Measurements from ENCODE around the gene RPUSD4. TPM values are rescaled to one million over a fixed set of nuclear protein-coding genes. Genes with fewer than 3 reads are reported as not detected.

RPUSD4 gene
- total and polyA plus RNA-seq, 9 of the 15 experiments (the other 6 are each of a cell fraction or from before 2014, with no cell fraction given), result 27.4 to 56.2 (median 44.6) TPM

DNA sequence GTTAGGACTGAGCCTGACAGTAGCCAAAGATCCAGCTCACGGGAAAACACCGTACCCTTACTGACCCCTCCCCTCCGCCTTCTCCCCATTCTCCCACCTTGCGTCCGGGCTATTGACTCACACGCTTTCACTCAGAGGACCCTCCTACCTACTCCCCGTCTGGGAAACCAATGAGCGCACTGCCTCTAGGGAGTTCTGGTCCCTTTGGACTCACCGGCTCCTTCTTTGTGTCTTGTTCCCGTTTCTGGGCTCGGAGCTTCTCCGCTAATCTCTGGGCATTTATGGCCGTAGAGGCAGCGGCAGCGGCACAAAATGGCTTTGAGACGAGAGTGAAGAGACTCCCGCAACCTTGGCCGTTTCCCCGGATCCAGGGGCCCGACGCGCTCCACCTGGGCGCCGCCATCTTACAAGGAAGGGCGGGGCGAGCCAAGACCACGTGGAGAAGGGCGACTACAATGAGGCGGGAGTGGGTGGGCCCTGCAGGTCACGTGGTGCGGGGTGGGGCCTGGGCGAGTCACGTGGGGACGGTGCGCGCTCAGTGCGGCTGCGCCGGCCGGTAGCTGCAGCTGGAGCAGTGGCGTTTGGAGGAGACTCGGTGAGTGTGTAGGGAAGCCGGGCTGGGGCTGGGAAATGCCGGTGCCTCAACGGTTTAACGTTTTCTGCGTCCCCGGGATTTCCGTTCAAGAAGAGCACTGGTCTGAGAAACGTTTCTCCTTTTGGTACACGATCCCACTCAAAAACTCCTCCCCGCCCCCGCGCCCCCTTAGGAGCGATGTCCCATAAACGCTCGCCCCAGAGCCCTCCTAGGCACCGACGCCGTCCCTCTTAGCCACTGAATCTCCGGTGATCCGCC, at the start of gene RPUSD4, which contains the start of gene FAM118B (continued):
- TF ChIP-seq, protein P1, sequence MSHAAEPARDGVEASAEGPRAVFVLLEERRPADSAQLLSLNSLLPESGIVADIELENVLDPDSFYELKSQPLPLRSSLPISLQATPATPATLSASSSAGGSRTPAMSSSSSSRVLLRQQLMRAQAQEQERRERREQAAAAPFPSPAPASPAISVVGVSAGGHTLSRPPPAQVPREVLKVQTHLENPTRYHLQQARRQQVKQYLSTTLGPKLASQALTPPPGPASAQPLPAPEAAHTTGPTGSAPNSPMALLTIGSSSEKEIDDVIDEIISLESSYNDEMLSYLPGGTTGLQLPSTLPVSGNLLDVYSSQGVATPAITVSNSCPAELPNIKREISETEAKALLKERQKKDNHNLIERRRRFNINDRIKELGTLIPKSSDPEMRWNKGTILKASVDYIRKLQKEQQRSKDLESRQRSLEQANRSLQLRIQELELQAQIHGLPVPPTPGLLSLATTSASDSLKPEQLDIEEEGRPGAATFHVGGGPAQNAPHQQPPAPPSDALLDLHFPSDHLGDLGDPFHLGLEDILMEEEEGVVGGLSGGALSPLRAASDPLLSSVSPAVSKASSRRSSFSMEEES (CRISPR knock-in tag; IDR thresholded peaks at IDR 0.05), result peak; percentile 99
- TF ChIP-seq RB1 (IDR thresholded peaks at IDR 0.05; ENCODE audit: low read depth) (peak; percentile 42), IRF1 (CRISPR knock-in tag; IDR thresholded peaks at IDR 0.05; ENCODE audit: borderline replicate concordance) (no peak), ZNF212 (CRISPR knock-in tag; IDR thresholded peaks at IDR 0.05) (no peak), CHD2 (IDR thresholded peaks at IDR 0.05; ENCODE audit: low read depth, low read length) (no peak), NFE2L1 (tag; IDR thresholded peaks at IDR 0.05; ENCODE audit: borderline replicate concordance, low read depth) (no peak), RHOXF2B (CRISPR knock-in tag; conservative IDR thresholded peaks at IDR 0.05) (no peak), ZC3H8 (IDR thresholded peaks at IDR 0.05) (no peak), ZNF592 (IDR thresholded peaks at IDR 0.05) (no peak), BCOR (IDR thresholded peaks at IDR 0.05) (no peak), CEBPG (CRISPR knock-in tag; IDR thresholded peaks at IDR 0.05) (no peak), CEBPG (tag; conservative IDR thresholded peaks at IDR 0.05 in 1 of 2, IDR thresholded peaks at IDR 0.05 in 1 of 2) (no peak), RBBP5 (IDR thresholded peaks at IDR 0.05; ENCODE audit: borderline replicate concordance, insufficient read depth, low read length, poor library complexity, severe bottlenecking) (peak; percentile 87)
- TF ChIP-seq, protein P2, sequence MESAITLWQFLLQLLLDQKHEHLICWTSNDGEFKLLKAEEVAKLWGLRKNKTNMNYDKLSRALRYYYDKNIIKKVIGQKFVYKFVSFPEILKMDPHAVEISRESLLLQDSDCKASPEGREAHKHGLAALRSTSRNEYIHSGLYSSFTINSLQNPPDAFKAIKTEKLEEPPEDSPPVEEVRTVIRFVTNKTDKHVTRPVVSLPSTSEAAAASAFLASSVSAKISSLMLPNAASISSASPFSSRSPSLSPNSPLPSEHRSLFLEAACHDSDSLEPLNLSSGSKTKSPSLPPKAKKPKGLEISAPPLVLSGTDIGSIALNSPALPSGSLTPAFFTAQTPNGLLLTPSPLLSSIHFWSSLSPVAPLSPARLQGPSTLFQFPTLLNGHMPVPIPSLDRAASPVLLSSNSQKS (CRISPR knock-in tag; IDR thresholded peaks at IDR 0.05), result no peak
- TF ChIP-seq, protein P3, sequence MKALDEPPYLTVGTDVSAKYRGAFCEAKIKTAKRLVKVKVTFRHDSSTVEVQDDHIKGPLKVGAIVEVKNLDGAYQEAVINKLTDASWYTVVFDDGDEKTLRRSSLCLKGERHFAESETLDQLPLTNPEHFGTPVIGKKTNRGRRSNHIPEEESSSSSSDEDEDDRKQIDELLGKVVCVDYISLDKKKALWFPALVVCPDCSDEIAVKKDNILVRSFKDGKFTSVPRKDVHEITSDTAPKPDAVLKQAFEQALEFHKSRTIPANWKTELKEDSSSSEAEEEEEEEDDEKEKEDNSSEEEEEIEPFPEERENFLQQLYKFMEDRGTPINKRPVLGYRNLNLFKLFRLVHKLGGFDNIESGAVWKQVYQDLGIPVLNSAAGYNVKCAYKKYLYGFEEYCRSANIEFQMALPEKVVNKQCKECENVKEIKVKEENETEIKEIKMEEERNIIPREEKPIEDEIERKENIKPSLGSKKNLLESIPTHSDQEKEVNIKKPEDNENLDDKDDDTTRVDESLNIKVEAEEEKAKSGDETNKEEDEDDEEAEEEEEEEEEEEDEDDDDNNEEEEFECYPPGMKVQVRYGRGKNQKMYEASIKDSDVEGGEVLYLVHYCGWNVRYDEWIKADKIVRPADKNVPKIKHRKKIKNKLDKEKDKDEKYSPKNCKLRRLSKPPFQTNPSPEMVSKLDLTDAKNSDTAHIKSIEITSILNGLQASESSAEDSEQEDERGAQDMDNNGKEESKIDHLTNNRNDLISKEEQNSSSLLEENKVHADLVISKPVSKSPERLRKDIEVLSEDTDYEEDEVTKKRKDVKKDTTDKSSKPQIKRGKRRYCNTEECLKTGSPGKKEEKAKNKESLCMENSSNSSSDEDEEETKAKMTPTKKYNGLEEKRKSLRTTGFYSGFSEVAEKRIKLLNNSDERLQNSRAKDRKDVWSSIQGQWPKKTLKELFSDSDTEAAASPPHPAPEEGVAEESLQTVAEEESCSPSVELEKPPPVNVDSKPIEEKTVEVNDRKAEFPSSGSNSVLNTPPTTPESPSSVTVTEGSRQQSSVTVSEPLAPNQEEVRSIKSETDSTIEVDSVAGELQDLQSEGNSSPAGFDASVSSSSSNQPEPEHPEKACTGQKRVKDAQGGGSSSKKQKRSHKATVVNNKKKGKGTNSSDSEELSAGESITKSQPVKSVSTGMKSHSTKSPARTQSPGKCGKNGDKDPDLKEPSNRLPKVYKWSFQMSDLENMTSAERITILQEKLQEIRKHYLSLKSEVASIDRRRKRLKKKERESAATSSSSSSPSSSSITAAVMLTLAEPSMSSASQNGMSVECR (CRISPR knock-in tag; IDR thresholded peaks at IDR 0.05), result peak; percentile 88

Measured in K562 (cell line).